Stimulated activated naive CD4-positive, alpha-beta T cell (primary cell): Measurements from ENCODE around the gene NRIP1.
"Not testable (repeated sequence)": the region's sequence is repeated elsewhere in the genome, so short reads cannot be mapped to it uniquely, and the experiment has no call there.

Experiments
- DNase-seq, 6 experiments: peaks; one replicate each; lab custom pipeline; 2025; lab: John Stamatoyannopoulos, UW

NRIP1 gene

GRCh38 chr21:14977814-14978213 lies 87.0 kb downstream of the NRIP1 start:
- no peak for DNase-seq

- no peak for DNase-seq
Observed at GRCh38 chr21:14975136-14975919, 89.5 kb downstream of the NRIP1 start.

DNA sequence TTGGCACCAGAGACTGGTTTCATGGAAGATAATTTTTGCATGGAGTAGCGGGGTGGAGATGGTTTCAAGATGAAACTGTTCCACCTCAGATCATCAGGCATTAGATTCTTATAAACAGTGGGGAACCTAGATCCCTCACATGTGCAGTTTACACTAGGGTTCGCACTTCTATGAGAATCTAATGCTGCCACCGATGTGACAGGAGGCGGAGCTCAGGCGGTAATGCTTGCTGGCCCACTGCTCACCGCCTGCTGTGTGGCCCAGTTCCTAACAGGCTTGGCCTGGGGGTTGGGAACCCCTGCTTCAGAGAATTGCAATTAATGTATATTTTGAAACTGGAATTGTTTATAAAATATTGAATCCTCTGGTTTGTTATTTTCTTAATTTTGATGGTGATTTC lies 92.1 kb downstream of the NRIP1 start:
- no peak for DNase-seq

DNA sequence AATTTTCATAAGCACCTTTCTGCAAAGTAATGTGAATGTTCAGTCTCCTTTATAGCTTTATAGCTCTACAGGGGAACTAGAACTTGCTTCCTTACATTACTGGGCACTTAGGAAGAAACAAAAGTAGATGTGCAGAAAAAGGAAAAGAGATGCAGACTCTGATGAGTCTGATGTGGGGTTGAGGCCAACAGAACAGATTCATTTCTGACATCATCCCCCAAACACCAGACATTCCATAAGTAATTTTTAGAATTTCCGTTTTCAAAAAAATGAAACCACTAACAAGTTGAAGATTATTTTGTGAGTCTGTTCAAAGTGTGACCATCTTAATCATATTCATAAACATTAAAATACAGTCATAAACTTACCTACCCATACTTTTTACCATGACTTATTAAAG lies 96.0 kb downstream of the NRIP1 start:
- no peak for DNase-seq

GRCh38 chr21:14968029-14968428 lies 96.8 kb downstream of the NRIP1 start:
- DNase-seq: no peak

DNA sequence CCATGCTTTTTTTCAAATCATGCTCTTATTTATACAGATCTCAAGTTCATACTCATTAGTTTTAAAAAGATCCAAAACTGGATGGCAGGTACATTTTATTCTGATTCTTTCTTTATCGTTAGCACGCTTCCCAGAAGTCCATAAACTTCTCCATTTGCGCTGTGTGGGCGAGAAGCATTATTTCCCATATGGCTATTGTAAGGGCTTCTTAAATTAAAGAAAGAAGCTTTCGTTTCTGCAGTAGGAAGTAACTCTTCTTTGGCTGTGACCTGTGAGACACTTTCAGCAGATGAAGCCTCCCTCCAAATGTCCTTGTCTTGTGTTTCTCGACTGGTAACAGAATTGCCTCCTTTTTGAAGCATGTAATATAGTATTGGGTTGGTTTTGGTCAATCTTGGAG lies 100.2 kb downstream of the NRIP1 start:
- DNase-seq: no peak

GRCh38 chr21:14962217-14962616 lies 102.6 kb downstream of the NRIP1 start:
- DNase-seq: no peak

GRCh38 chr21:14961502-14961901 lies 103.3 kb downstream of the NRIP1 start:
- no peak for DNase-seq

GRCh38 chr21:14959343-14959742 lies 105.5 kb downstream of the NRIP1 start:
- DNase-seq: no peak

GRCh38 chr21:14957836-14958235 lies 107.0 kb downstream of the NRIP1 start:
- DNase-seq: no peak

DNA sequence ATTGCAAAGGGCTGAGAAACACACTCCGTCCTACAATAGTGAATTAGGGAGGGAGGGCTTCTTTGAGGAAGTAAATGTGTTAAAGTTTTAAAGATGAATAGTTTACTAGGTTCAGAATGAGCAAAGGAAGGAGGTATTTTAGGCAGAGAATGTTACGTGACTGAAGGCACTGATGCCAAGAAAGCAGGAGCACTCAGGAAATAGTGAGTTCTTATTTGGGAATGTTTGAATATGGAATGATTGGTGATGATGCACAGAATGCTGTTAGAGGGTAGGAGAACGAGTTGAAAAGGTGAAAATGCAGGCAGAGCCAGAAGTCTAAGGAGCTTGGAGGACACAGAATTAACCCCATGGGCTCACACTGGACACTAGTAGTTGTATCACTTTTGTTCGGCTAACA lies 108.0 kb downstream of the NRIP1 start:
- DNase-seq: no peak

DNA sequence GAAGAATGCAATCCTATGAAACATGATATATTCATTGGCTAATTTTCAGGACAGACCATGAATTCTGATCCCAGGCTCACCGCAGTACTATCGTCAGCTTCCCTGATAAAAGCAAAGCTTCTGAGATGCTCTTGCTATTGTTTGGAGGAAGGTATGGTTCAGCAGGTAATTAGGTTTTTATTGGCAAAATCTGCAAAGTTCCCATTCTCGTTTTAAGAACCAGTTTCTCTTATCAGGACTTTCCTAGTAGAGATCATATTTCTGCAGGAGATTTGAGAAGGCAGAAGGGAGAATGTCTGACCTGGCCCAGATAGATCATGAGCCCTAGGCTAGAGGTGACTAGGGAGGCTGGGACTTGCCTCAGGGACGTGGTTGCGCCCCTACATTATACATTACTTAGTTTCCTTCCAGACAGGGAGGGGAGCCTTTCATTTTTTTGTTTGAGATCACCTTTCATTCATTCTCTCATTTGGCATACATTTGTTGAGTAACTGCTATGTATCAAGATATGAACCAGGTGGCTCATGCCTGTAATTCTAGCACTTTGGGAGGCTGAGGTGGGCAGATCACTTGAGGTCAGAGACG lies 108.8 kb downstream of the NRIP1 start:
- DNase-seq: no peak

DNA sequence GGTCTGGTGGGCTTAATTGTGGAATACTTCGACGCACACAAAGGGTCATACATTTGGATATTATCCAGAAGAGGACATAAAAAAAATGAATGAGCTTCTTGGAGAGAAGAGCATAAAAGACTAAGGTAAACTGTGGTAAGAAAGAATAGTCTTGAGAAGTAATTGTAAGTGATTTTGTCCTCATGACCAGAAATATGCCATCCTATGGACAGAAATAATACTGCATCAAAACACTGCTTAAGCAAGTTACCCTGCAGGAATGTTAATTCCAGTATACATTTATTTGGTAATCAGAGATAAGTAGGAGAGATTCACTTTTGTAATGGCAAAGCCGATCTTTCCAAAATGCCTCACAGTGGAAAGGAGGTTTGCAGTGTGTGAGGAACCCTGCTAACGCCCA lies 111.9 kb downstream of the NRIP1 start:
- DNase-seq: no peak

GRCh38 chr21:14949603-14950002 lies 115.2 kb downstream of the NRIP1 start:
- DNase-seq: no peak

- DNase-seq: no peak
Observed at GRCh38 chr21:14947613-14948160, 117.1 kb downstream of the NRIP1 start.

GRCh38 chr21:14945176-14945575 lies 119.6 kb downstream of the NRIP1 start:
- no peak for DNase-seq

DNA sequence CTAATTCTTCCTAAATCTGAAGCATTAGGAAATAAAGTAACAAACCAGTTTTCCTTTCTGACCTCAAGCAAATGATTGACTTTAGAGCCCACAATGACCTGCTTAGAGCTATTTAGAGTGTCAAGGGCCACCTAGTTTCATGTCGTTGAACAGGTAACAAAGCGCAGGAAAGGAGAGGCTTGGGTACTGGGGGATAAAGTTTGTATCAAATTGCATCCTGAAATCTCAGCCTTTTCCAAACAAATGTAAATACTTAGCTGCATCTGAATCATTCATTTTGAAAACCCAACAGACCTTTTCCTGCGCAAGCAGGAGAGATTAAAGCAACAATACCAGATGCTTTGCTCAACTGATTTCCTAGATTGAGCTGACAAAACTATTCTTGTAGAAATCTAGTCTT lies 121.2 kb downstream of the NRIP1 start:
- DNase-seq: no peak

GRCh38 chr21:14942801-14943490 lies 121.9 kb downstream of the NRIP1 start:
- DNase-seq: no peak

DNA sequence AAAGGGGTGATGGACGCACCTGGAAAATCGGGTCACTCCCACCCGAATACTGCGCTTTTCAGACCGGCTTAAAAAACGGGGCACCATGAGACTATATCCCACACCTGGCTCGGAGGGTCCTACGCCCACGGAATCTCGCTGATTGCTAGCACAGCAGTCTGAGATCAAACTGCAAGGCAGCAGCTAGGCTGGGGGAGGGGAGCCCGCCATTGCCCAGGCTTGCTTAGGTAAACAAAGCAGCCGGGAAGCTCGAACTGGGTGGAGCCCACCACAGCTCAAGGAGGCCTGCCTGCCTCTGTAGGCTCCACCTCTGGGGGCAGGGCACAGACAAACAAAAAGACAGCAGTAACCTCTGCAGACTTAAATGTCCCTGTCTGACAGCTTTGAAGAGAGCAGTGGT lies 137.5 kb downstream of the NRIP1 start:
- not testable (repeated sequence) for DNase-seq

DNA sequence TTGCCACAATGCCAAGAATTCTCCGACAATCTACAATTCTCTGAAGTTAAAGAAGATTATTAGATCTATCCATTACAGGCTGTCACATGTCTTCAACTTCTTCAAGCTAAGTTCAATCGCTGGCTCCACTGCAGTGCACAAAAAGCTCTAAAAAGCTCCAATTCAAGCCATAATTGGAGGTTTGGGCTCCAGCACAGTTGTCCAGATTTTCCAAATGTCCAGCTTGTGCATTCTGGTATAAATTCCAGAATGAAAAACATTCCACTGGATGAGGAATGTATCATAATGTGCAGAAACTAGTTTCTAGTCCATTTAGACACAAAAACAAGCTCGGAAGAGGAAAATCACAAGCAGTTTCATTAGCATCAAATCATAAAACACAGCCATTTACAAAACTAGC lies 138.6 kb downstream of the NRIP1 start:
- DNase-seq: no peak

DNA sequence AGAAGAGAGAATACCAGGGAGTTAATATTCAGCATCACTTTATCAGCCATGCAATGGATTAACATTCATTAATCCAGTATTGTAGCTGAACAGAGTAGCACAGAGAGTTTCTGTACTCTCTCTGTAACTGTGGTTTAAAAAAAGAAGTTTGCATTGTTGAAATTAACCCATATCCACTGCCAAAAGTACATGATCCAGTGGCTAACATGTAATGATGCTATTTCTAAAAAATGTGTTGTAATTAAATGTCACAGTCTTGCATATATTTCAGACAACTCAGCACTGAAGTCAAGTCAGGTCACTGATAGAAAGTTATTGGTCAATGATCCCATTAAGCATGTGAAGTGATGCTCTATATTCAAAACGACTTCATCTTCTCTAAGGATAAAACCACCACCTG lies 141.3 kb downstream of the NRIP1 start:
- no peak for DNase-seq

DNA sequence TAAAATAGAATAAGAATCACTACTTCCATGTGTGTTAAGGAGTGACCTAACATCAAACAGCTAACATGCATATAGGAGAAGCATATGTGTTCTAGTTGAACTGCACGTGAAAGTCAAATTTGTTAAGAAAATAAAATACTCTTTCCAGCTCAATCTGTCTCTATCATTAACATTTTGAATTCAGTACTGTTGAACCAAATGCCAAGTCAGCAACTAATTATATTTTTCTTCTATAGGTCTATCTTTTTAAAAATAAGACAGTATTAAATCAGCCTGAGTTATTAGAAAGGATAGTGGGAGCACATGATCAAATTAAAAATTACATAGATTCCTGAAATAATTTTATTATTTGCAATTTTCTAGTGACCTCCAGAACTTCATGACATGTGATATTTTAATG lies 141.8 kb downstream of the NRIP1 start:
- no peak for DNase-seq

DNA sequence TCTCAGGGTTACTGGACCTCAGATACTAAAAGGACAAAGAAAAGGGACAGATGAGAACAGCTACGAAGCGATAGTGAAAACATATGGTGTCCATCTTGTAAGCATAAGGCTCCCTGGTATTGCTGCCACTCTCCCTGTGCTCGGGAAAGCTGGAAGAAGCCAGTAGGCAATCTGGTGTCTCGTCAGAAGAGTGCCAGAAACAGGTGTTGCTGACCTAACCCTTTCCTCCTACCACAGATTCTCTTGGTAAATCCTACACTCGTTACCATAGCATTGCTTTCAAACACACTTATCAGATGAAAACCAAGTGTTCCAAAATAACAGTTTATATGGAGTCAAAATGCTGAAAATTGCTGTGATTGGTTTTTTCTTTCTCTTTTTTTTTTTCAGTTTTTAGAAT lies 146.3 kb downstream of the NRIP1 start:
- no peak for DNase-seq
